Measurements from ENCODE around the gene RASD2.

- TF ChIP-seq POLR2AphosphoS5 (IDR thresholded peaks at IDR 0.05) (no peak), CTCF (IDR thresholded peaks at IDR 0.05) (no peak), POLR2A (IDR thresholded peaks at IDR 0.05) (no peak), EP300 (IDR thresholded peaks at IDR 0.05; ENCODE audit: low read depth) (no peak)
Measured at GRCh38 chr22:35589756-35590093, 49.1 kb downstream of the RASD2 start.

Measured in transverse colon (tissue), 4 donors.